ENCODE results near the gene MYL3. TPM values are rescaled to one million over a fixed set of nuclear protein-coding genes. Genes with fewer than 3 reads are reported as not detected.
"Not testable (repeated sequence)": the region's sequence is repeated elsewhere in the genome, so short reads cannot be mapped to it uniquely, and the experiment has no call there.

MYL3 gene
- total RNA-seq, 1 donor from 2014 or later = not detected

DNA sequence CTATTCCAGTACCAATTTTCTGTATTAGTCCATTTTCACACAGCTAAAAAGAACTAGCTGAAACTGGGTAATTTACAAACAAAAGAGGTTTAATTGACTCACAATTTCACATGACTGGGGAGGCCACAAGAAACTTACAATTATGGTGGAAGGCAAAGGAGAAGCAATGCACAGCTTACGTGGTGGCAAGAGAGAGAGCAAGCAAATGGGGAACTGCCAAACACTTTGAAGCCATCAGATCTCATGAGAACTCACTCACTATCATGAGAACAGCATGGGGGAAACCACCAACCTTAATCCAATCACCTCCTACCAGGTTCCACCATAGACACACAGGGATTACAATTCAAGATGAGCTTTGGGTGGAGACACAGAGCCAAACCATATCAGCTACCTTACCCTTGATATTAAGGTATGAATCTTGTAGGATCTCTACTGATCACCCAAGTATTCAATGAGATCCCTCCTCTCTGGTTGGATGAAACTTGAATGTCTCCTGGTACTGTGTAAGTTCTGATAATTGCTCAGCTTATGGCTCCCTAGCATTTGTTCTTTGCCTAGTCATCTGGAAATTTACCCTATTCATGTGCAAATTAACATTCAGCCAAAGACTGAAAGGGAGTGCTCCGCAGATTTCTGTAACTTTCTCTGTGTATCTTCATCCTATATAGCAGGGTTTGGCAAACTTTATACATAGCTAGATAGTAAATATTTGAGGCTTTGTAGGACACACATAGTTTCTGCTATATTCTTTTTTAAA is 38.9 kb downstream of the MYL3 start:
- DNase-seq = no peak

DNA sequence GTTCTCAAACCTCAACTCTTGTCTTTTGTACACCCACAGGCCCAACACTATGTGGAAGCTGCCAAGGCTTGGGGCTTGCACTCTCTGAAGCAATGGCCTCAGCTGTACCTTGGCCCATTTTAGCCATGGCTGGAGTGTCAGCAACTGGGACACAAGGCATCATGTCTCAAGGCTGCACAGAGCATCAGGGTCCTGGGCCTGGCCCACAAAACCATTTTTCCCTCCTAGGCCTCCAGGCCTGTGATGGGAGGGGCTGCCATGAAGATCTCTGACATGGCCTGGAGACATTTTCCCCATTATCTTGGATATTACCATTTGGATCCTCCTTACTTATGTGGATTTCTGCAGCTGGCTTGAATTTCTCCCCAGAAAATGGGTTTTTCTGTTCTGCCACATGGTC is 39.9 kb downstream of the MYL3 start:
- DNase-seq = not testable (repeated sequence)

DNA sequence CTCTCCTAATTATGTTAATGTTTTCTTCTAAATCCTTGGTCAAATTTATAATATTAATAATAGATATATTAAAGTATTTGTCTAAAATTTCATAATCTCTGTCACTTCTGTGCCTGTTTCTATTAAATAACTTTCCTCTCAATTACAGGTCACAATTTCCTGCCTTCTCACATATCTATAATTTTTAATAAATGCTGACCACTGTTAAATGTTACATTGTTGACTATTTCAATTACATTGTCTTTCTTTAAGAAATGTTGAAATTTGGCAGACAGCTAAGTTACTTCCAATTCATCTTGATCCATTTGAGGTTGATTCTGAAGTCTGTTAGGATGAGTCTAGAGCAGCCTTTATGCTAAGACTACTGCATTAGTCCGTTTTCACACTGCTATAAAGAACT is 41.7 kb downstream of the MYL3 start:
- DNase-seq = no peak

DNA sequence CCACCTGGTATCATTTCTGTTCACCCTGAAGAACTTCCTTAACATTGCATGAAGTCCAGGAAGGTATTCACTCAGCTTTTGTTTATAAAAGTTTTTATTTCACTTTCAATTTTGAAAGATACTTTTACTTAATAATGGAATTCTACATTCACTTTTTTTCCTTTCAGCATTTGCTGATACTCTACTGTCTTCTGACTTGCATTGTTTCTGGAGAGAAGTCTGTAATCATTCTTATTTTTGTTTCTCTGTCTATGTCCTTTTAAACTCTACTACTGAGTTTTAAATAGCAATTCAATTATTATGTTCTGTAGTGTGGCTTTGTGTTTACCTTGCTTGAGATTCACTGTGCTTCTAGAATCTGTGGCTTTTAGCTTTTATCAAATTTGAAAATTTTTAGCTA is 42.4 kb downstream of the MYL3 start:
- no peak for DNase-seq

DNA sequence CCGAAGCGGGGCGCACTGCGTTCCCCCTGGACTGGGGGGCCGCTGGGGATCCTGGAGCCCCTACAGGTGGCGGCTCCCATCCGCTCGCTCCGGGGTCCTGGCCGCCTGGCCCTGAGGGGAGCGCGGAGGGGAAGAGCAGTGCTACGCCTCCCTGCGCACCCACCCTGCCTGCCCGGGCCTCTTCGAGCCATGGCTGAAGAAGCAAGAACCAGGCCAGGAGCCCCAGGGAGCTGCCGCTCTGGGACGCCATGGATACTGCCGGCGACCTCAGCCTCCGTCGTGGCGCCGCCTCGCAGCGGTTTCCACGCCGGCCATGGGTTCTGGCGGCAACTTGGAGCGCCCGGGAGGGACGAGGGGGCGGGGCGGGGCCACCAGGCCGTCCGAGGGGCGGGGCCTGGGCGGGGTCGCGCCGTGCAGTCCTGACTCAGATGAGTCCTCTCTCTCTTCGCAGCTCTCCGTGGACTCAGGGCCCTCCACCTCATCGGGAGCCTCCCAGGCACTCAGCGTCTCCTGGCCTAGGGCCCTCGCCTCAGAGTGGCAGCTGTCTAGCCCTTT is 50.9 kb downstream of the MYL3 start:
- no peak for DNase-seq

DNA sequence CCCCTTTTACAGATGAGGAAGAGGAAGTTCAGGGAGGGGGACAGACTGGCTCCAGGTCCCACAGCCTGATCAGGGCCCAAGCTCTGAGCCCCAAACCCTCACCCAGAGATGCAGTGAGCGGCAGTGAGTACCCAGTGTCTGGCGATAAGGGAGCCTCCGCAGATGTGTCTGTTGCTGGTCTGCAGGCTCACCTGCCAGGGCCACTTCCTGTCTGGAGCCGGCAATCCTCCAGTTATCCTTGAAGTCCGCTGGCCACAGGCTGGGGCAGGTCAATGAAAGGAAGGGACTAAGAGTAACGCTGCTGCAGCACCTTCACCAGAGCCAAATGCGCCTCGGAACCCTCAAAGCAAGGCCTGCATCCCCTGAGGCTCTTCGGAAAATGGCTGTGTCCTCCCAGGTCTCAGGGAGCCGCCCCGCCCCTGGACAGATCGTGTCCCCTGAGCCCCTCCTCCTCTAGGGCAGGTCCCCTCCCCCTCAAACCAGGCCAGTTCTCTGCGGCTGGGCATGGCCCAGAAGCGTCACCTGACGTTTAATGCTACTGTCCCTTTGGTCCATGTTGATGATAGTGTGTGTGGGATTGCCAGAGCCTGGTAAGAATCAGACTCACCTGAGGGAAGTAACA is 51.5 kb downstream of the MYL3 start:
- DNase-seq = no peak

DNA sequence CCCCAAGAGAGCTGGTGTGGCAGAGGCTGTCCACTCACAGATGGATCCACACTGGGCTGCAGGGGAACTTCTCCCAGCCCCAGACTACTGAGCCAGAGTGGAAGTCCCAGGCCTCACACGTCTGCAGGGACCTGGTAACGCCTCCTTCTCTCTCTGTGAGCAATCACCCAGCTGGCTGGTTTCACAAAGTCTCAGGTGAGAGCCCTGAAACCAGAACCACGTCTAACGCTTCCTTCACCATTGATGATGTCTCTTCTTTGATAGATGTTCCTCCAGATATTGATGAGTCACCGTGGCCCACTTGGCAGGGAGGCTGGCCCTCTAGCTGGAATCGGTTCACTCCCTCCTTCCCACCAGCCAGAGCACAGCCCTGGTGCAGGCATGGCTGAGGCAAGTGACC is 54.5 kb downstream of the MYL3 start:
- DNase-seq = not testable (repeated sequence)

Other genes starting within 250 kb of the MYL3 start
- 3.9 TPM for gene ALS2CL, start 169.8 kb downstream of the MYL3 start, total RNA-seq
- gene TMIE, start 162.1 kb downstream of the MYL3 start, total RNA-seq = 2.5 TPM
- gene PRSS50, start 145.6 kb downstream of the MYL3 start, total RNA-seq = 0.31 TPM
- 2.3 TPM for gene PTH1R, start 14.3 kb upstream of the MYL3 start, total RNA-seq
- gene CCDC12, start 113.3 kb upstream of the MYL3 start, total RNA-seq = 17.5 TPM
- gene NBEAL2, start 116.2 kb upstream of the MYL3 start, total RNA-seq = 3.3 TPM

All from occipital lobe (tissue), 2 donors.